Islet of Langerhans (tissue), 1 donor: ENCODE data around the gene LAYN.

Source experiments
- FAIRE-seq: peaks from one replicate; lab custom pipeline; 2011; peaks lifted over from hg19 to GRCh38; lab: Jason Lieb, UNC

The LAYN gene

DNA sequence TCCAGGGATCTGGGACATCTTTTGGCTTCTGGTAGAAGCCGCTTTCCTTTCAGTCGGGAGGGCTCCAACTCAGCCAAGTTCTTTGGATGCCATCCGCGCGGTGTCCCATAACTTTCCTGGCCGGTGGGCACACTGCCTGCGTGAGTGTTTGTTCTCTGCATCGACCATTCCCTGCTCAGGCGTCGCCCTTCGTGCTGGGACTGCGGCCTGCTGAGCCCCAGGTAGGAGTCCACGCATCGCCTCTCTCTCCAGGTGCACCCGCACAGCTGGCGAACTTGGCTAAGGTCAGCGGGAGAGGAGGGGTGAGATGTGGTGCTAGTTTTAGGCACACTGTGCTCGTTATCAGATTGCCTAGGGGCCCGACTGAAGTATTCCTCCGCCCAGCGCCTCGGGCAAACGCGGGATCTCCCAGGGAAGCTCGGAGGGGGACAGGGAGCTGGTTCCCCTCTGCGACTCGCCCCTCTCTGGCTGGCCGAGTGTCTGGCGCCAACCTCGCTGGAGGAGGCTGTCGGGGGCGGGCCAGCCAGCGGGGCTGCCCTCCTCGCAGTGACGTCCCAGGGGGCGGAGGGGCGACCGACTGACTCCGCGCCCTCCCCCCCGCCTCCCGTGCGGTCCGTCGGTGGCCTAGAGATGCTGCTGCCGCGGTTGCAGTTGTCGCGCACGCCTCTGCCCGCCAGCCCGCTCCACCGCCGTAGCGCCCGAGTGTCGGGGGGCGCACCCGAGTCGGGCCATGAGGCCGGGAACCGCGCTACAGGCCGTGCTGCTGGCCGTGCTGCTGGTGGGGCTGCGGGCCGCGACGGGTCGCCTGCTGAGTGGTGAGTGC, at the start of gene LAYN:
Gene LAYN, plus strand, starts transcription at position 607 of the 823 bp plus-strand sequence. Its CDS starts 124 bp downstream, at position 731.
- no peak for FAIRE-seq

DNA sequence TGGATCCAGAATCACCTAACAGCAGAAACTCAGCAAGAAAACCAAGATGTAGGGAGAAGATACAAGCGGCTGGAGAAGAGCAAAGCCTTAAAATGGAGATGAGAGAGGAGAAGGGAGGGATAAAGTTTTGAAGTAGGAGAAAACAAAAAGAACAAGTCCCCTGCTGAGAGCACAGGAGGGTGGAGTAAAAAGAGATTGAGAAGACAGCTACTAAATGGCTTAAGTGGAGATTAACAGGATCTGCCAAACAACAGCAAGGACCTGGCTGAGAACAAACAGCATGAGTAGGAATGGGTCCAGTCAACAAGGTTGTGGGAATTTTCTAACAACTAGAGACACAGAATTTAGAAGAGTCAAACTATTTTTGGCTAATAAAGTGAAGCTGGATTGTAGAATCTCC, 46.5 kb upstream of the LAYN start:
- FAIRE-seq, result no peak

DNA sequence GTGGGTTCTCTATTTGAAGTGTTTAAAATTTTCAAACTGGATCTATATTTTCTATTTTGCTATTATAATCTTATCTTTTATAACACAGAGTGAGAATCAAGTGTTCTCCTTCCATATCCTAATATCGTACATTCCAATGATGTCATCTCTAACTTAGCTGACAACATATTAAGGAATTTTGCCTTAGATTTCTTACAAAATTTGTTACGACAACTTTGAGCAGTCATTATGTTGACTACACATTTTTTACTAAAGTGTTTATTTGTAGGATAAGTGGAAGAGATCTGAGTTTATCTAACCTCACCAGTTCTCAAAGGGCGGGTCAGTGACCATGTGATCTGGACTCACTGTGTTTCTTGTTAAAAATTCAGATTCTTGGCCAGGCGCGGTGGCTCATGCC, 41.0 kb upstream of the LAYN start:
- FAIRE-seq, result no peak

DNA sequence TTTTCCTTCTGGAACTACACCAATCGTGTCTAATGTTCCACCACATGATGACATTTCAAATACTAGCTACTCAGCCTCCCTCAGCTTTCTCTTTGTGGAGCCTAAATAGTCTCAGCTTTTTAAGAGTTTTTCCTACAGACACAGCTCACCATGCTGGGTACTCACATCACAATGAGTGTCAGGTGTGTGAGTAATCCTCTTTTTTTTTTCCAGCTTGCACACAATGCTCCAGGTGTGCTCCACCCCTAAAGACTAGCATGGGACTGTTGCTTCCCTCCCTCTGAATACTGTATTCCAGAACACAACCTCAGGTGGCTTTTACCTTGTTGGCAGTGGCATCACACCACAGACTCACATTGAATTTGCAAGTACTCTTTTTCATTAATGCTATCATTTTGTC, 40.0 kb upstream of the LAYN start:
- no peak for FAIRE-seq

- FAIRE-seq, result no peak
Measured at GRCh38 chr11:111502611-111503010, 37.9 kb upstream of the LAYN start.

DNA sequence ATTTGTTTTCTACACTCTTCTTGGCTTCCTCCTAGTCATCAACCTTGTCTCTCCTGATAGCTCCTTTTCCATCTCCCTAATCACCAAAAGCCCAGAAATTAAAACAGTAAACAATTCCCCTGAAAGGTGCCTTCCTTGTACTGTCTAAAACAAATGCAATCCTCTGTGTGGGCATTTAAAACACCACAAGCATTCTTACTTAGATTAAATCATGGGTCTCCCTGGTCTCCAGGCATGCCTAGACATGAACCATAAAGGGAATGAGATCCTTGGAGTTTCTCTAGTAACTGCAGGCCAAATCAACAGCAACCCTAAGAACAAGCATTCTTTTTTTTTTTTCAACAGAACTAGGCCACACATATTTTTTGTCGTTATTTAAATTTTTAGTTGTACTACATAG, 30.2 kb upstream of the LAYN start:
- FAIRE-seq, result no peak

GRCh38 chr11:111512296-111513239, 28.0 kb upstream of the LAYN start, which contains the start of gene BTG4:
BTG4 (minus strand) TSS chr11:111512386; CDS start chr11:111498776, 13,610 bp downstream.
- FAIRE-seq, result no peak

- no peak for FAIRE-seq
Measured at GRCh38 chr11:111513240-111513605, 27.3 kb upstream of the LAYN start.

- no peak for FAIRE-seq
Measured at GRCh38 chr11:111514216-111515031, 26.1 kb upstream of the LAYN start, which contains the start of gene HOATZ. HOATZ (plus strand) TSS chr11:111514778; CDS start chr11:111514785, 7 bp downstream.

DNA sequence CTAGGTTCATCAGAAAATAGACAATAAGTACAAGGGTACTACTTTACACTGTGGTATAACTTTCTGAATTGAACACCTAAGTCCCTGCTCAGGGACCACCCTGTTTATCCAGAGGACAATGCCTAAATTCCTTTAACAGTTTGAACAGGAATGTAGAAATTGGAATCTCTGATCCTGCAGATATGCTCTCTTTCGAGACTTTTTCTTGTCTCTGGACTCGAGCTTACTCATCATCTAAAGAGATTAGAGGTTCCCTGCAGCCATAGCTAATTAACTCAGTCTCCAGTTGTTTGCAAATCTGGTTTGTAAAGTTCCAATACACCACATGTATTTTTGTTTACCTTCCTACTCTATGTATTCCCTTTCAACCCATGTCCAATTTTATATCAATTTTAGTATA, 24.9 kb upstream of the LAYN start:
- no peak for FAIRE-seq

DNA sequence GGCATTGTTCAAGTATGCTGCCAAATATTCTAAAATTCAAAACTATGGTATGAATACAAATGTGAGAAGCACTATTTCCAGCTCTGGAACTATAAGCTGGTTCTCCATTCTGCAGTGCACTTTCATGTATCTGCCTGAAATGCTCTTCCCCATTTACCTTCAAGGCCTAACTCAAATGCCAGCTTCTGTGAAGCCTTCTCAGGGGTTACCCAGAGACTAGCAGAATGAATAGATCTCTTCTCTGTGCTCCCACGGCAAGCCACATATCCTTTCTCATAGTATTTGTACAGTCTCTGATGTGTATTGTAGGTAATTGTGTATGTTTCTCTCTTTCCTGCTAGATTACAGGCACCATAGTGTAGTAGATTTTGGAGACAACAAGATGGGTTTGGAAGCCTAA, 21.9 kb upstream of the LAYN start:
- no peak for FAIRE-seq

DNA sequence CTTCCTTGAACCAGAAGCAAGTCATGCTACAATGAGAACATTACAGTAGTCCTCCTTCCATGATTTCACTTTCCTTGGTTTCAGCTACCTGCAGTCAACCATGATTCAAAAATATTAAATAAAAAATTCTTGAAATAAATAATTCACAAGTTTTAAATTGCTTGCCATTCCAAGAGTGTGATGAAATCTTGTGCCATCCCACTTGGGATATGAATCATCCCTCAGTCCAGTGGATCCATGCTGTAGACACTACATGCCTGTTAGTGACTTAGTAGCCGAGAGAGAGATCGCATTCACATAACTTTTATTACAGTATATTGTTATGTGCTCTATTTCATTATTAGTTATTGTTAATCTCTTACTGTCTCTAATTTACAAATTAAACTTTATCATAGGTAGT, 20.0 kb upstream of the LAYN start:
- FAIRE-seq, result no peak

GRCh38 chr11:111521135-111521534, 19.4 kb upstream of the LAYN start:
- FAIRE-seq, result no peak

DNA sequence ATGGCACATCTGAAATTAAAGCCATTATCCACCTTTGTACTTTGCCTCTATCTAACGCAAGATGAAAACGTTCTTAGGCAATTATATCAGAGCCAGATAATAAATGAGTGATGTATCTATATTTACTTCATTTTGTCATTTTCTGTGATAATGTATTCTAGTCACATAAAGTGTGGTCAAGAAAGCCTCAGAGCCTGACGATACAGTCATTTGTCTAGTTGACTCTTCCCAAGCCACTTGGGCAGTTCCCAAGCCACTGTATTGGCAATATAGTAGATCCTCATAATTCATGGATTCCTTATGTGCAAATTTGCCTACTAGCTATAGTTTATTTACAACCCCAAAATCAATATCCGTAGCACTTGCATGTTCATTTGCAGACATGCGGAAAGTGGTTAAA, 18.1 kb upstream of the LAYN start:
- no peak for FAIRE-seq

GRCh38 chr11:111523343-111523742, 17.2 kb upstream of the LAYN start:
- no peak for FAIRE-seq

DNA sequence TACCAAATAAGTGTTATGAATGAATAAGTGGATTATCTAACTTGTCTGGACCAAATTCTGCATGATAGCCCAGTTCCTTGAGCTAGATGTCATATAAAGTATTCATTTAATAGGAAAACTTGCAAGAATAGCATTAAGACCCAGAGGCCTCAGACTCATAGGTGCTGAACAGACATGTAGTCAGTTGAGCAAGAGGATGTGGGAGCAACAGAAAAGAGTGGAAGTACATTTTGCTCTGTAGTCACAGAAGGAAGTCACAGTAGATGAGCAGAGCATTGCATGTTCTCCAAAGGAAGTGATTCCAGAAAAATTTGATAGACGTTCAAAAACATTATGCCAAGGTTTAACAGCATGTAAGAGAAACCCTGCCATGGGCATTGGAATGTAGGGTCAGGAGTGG, 16.5 kb upstream of the LAYN start:
- no peak for FAIRE-seq

- no peak for FAIRE-seq
Measured at GRCh38 chr11:111525456-111525855, 15.1 kb upstream of the LAYN start.

GRCh38 chr11:111526501-111526900, 14.0 kb upstream of the LAYN start:
- FAIRE-seq, result no peak

DNA sequence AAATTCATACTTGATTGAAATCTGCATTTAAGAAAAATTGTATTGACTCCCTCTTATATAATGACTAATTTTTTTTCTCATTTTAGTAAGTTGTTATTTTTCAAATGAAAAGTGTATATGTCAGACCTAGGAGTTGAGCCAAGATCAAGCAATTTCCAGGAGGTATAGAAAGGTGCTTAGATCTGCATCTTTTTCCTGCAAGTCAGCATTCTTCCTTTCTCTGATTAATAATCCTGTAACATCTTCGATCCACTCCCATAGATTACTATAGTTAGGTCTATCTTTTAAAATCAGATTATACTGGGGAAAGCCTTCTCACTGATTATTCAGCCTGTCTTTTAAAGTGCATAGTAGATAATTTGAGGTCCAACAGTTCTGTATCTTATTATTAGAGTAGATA, 13.2 kb upstream of the LAYN start:
- no peak for FAIRE-seq

DNA sequence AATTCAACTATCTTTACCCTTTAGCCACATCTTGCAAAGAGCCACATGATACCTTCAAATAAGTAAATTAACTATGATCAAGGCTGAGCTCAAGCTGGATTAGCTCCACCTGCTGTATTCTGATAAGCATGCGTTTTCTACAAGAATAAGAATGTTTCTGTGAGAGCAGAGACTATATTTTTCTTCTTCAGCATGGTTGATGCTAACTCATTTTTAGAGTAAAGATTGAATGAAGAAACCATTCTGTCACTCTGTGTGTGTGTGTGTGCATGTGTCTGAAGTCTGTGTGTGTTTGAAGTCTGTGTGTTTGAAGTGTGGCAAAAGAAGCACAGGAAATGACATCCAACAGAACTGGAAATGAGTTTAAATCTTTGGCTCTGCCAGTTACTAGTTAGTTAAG, 12.0 kb upstream of the LAYN start:
- FAIRE-seq, result no peak

- no peak for FAIRE-seq
Measured at GRCh38 chr11:111530091-111530490, 10.4 kb upstream of the LAYN start.

- no peak for FAIRE-seq
Measured at GRCh38 chr11:111531136-111531535, 9.4 kb upstream of the LAYN start.
